ENCODE data around the gene MDC1. TPM values are rescaled to one million over a fixed set of nuclear protein-coding genes. Genes with fewer than 3 reads are reported as not detected.
"Not testable (repeated sequence)": the region's sequence is repeated elsewhere in the genome, so short reads cannot be mapped to it uniquely, and the experiment has no call there.

The MDC1 gene
- total RNA-seq, 1 donor from 2014 or later = 25.2 TPM

DNA sequence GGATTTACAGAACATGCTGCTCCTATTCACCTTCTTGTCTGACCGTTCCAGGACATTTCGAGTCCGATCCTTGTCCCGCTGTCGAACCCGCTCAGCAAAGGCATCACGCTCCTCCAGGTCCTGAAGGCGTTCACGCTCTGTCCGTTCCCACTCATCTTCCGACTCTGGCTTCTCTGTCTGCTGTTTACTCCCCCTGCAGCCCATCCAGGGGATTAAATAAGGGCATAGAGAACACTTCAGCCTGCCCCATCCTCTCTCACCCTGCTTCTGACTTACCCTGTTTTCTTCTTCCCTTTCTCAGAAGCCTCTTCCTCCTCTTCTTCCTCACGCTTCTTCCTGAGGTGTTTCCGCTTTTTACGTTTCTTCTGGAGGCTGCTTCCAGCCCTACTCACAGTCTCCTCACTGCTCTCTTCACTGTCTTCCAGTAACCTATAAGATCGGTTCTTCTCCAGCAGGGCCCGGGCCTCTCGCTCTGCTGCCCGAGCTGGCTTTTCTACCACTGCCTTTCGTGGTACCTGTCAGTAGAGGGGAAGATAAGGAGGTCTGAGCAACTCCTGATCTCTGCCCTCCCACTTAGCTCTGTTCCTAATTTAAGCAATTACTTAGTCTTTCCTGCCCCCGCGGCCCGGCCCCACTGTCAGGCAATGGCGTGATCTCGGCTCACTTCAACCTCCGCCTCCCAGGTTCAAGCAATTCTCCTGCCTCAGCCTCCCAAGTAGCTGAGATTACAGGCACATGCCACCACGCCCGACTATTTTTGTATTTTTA lies 46.1 kb downstream of the MDC1 start:
- DNase-seq (ENCODE audit: low read depth) = no peak
- H3K27me3 ChIP-seq (ENCODE audit: insufficient read depth, low read length) = no peaks in the 10 kb centered on the region
- H3K4me3 ChIP-seq (ENCODE audit: insufficient read depth, low read depth, low read length) = no peak overlapping the region
- H3K27ac Mint-ChIP-seq (ENCODE audit: unreplicated experiment) = peak overlapping the region; percentile 72
- H3K36me3 ChIP-seq (ENCODE audit: insufficient read depth, low read length) = peaks cover 19% of the 10 kb centered on the region
- no peaks in the 10 kb centered on the region for H3K9me3 ChIP-seq (ENCODE audit: insufficient read depth, low read depth, low read length)
- no peak for FAIRE-seq
- peak overlapping the region; percentile 94 for H3K4me3 Mint-ChIP-seq (ENCODE audit: unreplicated experiment)
- peak overlapping the region; percentile 92 for H3K9ac ChIP-seq (ENCODE audit: low read length)
- no peaks in the 10 kb centered on the region for H3K27me3 Mint-ChIP-seq (ENCODE audit: low read depth, unreplicated experiment)
- H3K4me1 ChIP-seq (ENCODE audit: insufficient read depth, low read length) = peaks cover 5% of the 10 kb centered on the region
- no peaks in the 10 kb centered on the region for H3K9me3 Mint-ChIP-seq (ENCODE audit: unreplicated experiment)
- no peak overlapping the region for H3K27ac ChIP-seq (ENCODE audit: low read depth, low read length)
- H2AFZ ChIP-seq (ENCODE audit: low read depth, low read length) = no peak overlapping the region
- peak overlapping the region; percentile 97 for H3K4me2 ChIP-seq (ENCODE audit: low read length)
- peaks cover 10% of the 10 kb centered on the region for H3K36me3 Mint-ChIP-seq (ENCODE audit: low read depth, unreplicated experiment)
- H3K4me1 Mint-ChIP-seq (ENCODE audit: low read depth, unreplicated experiment) = peaks cover 9% of the 10 kb centered on the region
- peaks cover 7% of the 10 kb centered on the region for H4K20me1 ChIP-seq (ENCODE audit: insufficient read depth, low read length)
- H3K79me2 ChIP-seq (ENCODE audit: insufficient read depth, low read length) = peaks cover 30% of the 10 kb centered on the region
- no peak for TF ChIP-seq EZH2 (IDR thresholded peaks at IDR 0.05; ENCODE audit: insufficient read depth, low read length)
- TF ChIP-seq, protein P1, sequence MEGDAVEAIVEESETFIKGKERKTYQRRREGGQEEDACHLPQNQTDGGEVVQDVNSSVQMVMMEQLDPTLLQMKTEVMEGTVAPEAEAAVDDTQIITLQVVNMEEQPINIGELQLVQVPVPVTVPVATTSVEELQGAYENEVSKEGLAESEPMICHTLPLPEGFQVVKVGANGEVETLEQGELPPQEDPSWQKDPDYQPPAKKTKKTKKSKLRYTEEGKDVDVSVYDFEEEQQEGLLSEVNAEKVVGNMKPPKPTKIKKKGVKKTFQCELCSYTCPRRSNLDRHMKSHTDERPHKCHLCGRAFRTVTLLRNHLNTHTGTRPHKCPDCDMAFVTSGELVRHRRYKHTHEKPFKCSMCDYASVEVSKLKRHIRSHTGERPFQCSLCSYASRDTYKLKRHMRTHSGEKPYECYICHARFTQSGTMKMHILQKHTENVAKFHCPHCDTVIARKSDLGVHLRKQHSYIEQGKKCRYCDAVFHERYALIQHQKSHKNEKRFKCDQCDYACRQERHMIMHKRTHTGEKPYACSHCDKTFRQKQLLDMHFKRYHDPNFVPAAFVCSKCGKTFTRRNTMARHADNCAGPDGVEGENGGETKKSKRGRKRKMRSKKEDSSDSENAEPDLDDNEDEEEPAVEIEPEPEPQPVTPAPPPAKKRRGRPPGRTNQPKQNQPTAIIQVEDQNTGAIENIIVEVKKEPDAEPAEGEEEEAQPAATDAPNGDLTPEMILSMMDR (IDR thresholded peaks at IDR 0.05; ENCODE audit: insufficient read depth, low read depth, low read length) = peak; percentile 25

DNA sequence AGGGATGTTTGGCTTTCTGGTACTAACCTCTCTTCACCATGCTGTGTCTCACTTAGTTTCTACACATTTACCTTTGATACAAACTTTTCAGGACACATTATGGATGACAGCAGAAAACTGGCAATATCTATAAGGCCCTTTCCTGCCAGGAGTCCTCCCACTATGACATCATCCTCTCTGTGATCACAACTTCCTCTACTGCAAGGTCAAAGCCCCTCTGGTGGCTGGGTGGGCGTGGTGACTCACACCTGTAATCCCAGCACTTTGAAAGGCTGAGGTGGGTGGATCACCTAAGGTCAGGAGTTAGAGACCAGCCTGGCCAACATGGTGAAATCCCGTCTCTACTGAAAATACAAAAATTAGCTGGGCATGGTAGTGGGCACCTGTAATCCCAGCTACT lies 50.8 kb downstream of the MDC1 start:
- H3K9me3 Mint-ChIP-seq (ENCODE audit: unreplicated experiment); H3K9ac ChIP-seq (ENCODE audit: low read length); H2AFZ ChIP-seq (ENCODE audit: low read depth, low read length); H3K4me1 Mint-ChIP-seq (ENCODE audit: low read depth, unreplicated experiment); H3K4me2 ChIP-seq (ENCODE audit: low read length); H3K27me3 ChIP-seq (ENCODE audit: insufficient read depth, low read length); FAIRE-seq; H3K27me3 Mint-ChIP-seq (ENCODE audit: low read depth, unreplicated experiment); H3K4me3 ChIP-seq (ENCODE audit: insufficient read depth, low read depth, low read length); H3K4me3 Mint-ChIP-seq (ENCODE audit: unreplicated experiment); H3K9me3 ChIP-seq (ENCODE audit: insufficient read depth, low read depth, low read length); H3K4me1 ChIP-seq (ENCODE audit: insufficient read depth, low read length); H3K27ac Mint-ChIP-seq (ENCODE audit: unreplicated experiment); H3K27ac ChIP-seq (ENCODE audit: low read depth, low read length); H4K20me1 ChIP-seq (ENCODE audit: insufficient read depth, low read length); DNase-seq (ENCODE audit: low read depth): not testable (repeated sequence)
- H3K36me3 Mint-ChIP-seq (ENCODE audit: low read depth, unreplicated experiment) = peaks cover 21% of the 10 kb centered on the region
- Histone ChIP-seq H3K79me2 (ENCODE audit: insufficient read depth, low read length) (peaks cover 16% of the 10 kb centered on the region), H3K36me3 (ENCODE audit: insufficient read depth, low read length) (peaks cover 47% of the 10 kb centered on the region)

DNA sequence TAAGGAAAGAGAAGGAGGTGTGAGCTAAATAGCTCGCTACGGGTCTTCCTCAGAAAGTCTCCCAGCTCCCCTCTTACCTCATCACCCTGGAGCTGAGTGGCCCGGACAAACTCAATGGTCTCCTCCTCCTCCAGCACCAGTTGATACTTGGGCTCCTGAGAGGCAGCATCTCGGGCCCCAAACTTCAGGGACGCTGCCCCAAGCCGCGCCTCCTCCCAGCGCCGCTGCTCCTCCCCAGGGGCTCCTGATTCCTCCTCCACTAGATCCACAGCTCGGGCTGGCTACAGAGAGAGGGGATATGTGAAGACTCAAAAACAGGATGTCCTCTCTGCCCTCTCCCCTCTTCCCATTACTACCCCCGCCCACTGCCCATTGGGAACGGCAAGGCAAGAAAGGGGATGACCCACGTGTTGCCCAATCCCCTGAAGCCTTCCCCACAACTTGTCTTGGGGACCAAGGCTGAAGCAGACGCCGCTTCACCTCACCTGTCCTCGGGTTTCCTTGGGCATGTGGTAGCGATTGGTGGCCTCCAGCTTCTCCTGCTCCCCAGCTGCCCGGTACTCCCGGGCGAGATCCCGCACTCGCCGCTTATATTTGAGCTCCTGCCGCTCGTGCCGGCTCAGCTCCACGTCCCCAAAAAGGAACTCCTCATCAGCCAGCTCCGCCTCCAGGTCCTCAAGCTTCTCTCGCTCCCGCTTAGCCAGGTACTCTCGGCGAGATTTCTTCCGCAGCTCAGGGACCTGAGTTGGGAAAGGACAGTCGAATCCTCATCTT lies 51.9 kb downstream of the MDC1 start:
- Mint-ChIP-seq H3K4me1 (ENCODE audit: low read depth, unreplicated experiment) (peaks cover 4% of the 10 kb centered on the region), H3K27ac (ENCODE audit: unreplicated experiment) (peak overlapping the region; percentile 41), H3K27me3 (ENCODE audit: low read depth, unreplicated experiment) (no peaks in the 10 kb centered on the region), H3K36me3 (ENCODE audit: low read depth, unreplicated experiment) (peaks cover 20% of the 10 kb centered on the region), H3K9me3 (ENCODE audit: unreplicated experiment) (no peaks in the 10 kb centered on the region), H3K4me3 (ENCODE audit: unreplicated experiment) (no peak overlapping the region)
- Histone ChIP-seq H3K4me3 (ENCODE audit: insufficient read depth, low read depth, low read length) (no peak overlapping the region), H3K27me3 (ENCODE audit: insufficient read depth, low read length) (no peaks in the 10 kb centered on the region), H4K20me1 (ENCODE audit: insufficient read depth, low read length) (no peaks in the 10 kb centered on the region), H3K9ac (ENCODE audit: low read length) (no peak overlapping the region), H3K36me3 (ENCODE audit: insufficient read depth, low read length) (peaks cover 47% of the 10 kb centered on the region), H3K4me2 (ENCODE audit: low read length) (no peak overlapping the region), H2AFZ (ENCODE audit: low read depth, low read length) (no peak overlapping the region), H3K9me3 (ENCODE audit: insufficient read depth, low read depth, low read length) (no peaks in the 10 kb centered on the region), H3K27ac (ENCODE audit: low read depth, low read length) (no peak overlapping the region), H3K4me1 (ENCODE audit: insufficient read depth, low read length) (no peaks in the 10 kb centered on the region), H3K79me2 (ENCODE audit: insufficient read depth, low read length) (peaks cover 6% of the 10 kb centered on the region)
- DNase-seq (ENCODE audit: low read depth) (no peak), FAIRE-seq (no peak)
- TF ChIP-seq, protein P1 (IDR thresholded peaks at IDR 0.05; ENCODE audit: insufficient read depth, low read depth, low read length) = no peak
- TF ChIP-seq EZH2 (IDR thresholded peaks at IDR 0.05; ENCODE audit: insufficient read depth, low read length) = no peak

DNA sequence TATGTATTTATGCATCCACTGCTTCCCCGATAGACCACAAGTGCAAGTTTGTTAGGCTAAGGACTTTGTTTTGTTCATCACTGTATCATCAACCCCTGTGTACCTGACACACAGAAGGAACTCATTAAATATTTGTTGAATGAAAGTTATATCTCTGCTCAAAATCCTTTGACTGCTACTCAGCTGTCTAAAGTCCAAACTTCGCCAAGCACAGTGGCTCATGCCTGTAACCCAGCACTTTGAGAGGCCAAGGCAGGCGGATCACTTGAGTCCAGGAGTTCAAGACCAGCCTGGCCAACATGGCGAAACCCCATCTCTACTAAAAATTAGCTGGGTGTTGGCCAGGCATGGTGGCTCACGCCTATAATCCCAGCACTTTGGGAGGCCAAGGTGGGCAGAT lies 59.2 kb downstream of the MDC1 start:
- not testable (repeated sequence) for H3K27me3 ChIP-seq (ENCODE audit: insufficient read depth, low read length); H4K20me1 ChIP-seq (ENCODE audit: insufficient read depth, low read length); H3K79me2 ChIP-seq (ENCODE audit: insufficient read depth, low read length); FAIRE-seq; H3K9ac ChIP-seq (ENCODE audit: low read length); DNase-seq (ENCODE audit: low read depth); H3K9me3 Mint-ChIP-seq (ENCODE audit: unreplicated experiment); H2AFZ ChIP-seq (ENCODE audit: low read depth, low read length); H3K27ac ChIP-seq (ENCODE audit: low read depth, low read length); H3K9me3 ChIP-seq (ENCODE audit: insufficient read depth, low read depth, low read length); H3K4me2 ChIP-seq (ENCODE audit: low read length); H3K4me3 ChIP-seq (ENCODE audit: insufficient read depth, low read depth, low read length); H3K27me3 Mint-ChIP-seq (ENCODE audit: low read depth, unreplicated experiment)
- Histone ChIP-seq H3K36me3 (ENCODE audit: insufficient read depth, low read length) (peaks cover 51% of the 10 kb centered on the region), H3K4me1 (ENCODE audit: insufficient read depth, low read length) (peaks cover 14% of the 10 kb centered on the region)
- Mint-ChIP-seq H3K27ac (ENCODE audit: unreplicated experiment) (peak overlapping the region; percentile 75), H3K36me3 (ENCODE audit: low read depth, unreplicated experiment) (peaks cover 40% of the 10 kb centered on the region), H3K4me1 (ENCODE audit: low read depth, unreplicated experiment) (peaks cover 33% of the 10 kb centered on the region), H3K4me3 (ENCODE audit: unreplicated experiment) (peak overlapping the region; percentile 11)

Measured in astrocyte (in vitro differentiated cells and primary cell).